HG03521 (cell line): ENCODE results near the gene SCAMP1.
"Not testable (repeated sequence)": the region's sequence is repeated elsewhere in the genome, so short reads cannot be mapped to it uniquely, and the experiment has no call there.

Experiments
- ATAC-seq: cut with Tn5 transposase; IDR thresholded peaks from one replicate; pipeline ENCODE4 v1.9.1; 2021; ENCODE audit warnings: mild to moderate bottlenecking, moderate library complexity; ENCODE audit not compliant: unreplicated experiment

SCAMP1 gene

GRCh38 chr5:78420548-78420947 lies 60.1 kb downstream of the SCAMP1 start:
- ATAC-seq: no peak

- no peak for ATAC-seq
Measured at GRCh38 chr5:78424665-78425064, 64.2 kb downstream of the SCAMP1 start.

DNA sequence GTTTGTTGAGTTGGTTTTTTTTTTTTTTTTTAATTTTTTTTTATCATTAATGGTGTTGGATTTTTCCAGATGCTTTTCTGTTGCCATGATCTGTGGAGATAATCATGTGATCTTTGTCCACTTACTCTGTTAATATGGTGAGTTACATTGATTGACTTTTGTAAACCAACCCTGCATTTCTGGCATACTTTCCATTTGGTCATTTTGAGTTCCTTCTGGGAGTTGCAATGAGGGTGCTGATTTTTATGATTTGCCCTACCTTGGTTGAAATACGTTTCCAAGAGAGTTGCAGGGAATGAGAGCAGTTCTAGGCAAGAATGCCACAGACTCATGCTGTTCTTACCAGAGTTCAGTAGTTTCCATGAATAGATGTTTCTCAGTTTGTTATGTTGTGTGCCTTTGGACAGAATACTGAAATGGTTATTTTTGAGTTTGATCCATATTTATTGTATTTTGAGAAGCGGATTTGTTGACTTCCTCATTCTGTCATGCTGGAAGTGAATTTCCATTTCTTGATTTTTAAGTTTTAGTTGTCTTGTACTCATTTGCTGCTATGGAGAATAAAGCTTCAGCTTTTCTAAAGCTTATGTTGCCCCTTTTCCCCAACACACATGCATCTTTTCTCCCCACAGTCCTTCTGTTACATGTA lies 69.0 kb downstream of the SCAMP1 start:
- no peak for ATAC-seq

GRCh38 chr5:78430866-78431265 lies 70.4 kb downstream of the SCAMP1 start:
- ATAC-seq: no peak

DNA sequence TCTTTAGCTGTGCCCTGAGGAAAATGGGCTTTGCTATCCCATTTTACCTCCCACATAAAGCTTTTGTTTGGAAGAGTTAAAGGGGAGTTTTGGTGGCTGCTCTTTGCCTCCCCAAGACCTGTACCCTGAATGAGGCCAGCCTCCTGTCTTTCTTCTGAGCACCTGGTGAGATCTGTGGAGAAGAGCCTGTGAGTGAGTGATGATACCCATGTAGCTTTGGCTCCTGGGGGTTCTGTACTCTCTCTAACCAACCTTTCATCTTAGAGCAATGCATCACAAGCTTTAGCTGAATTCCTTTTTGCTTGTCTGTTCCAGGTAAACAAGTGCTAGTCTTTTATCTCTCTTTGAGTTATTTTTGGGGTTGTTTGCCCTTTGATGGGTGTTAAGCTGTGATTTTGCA lies 73.6 kb downstream of the SCAMP1 start:
- ATAC-seq: no peak

DNA sequence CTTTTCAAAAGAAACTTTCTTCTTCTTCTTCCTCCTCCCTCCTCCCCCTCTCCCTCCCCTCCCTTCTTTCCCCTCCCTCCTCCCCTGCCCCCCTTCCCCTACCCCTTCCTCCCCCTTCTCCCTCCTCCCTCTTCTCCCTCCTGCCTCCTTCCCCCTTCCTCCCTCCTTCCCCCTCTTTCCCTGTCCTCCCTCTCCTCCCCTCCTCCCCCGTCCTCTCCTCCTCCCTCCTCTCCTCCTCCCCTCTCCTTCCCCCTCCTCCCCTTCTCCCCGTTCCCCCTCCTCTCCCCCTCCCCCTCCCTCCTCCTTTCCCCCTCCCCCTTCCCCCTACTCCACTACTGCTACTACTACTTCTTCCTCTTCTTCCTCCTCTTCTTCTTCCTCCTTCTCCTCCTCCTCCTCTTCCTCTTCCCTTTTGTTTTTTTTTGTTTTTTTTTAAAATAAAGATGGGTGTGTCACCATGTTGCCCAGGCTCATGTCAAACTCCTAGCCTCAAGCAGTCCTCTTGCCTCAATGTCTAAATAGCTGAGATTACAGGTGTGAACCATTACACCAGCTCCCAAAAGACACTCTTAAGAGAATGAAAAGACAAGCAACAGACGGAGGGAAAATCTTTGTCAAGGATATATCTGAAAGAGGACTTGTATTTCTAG lies 87.5 kb downstream of the SCAMP1 start:
- no peak for ATAC-seq

GRCh38 chr5:78449103-78449502 lies 88.7 kb downstream of the SCAMP1 start:
- no peak for ATAC-seq

GRCh38 chr5:78457507-78457906 lies 97.1 kb downstream of the SCAMP1 start:
- not testable (repeated sequence) for ATAC-seq

DNA sequence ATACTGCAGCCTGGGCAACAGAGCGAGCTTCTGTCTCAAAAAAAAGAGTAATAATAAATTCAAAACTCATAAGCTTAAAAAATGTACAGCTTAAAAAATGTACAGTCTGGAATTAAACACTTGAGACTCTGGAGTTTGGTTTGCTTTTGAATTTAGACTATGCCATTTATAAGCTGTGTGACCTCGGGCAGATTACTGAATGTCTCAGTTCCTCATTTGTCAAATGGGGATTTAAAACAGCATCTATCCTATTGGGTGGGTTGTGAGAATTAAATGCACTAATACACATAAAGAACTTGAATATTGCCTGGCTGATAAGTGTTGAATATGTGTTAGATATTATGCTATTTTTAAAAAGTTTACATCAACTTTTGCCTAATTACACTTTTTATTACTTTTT lies 98.4 kb downstream of the SCAMP1 start:
- no peak for ATAC-seq

- no peak for ATAC-seq
Measured at GRCh38 chr5:78467140-78467539, 106.7 kb downstream of the SCAMP1 start.

GRCh38 chr5:78467752-78468357 lies 107.4 kb downstream of the SCAMP1 start:
- no peak for ATAC-seq

DNA sequence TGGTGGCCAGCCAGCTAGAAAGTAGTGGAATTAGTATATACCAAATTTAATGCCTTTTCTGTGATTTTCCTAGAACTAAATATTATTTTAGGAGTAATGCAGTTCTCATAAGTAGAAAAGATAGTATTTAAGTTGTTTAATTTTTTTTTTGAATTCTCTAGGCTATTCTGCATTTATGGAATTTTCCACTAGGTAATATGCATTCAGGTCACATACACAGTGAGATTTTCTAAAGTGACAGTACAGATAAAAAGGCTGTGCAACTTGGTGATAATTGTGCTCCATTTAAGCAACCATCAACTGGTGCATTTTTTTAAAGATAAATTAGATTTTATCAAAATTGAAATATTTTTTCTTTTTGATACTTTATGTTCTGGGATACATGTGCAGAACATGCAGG lies 111.5 kb downstream of the SCAMP1 start:
- no peak for ATAC-seq

- no peak for ATAC-seq
Measured at GRCh38 chr5:78472469-78473106, 112.2 kb downstream of the SCAMP1 start.

- ATAC-seq: no peak
Measured at GRCh38 chr5:78473751-78474150, 113.3 kb downstream of the SCAMP1 start.

DNA sequence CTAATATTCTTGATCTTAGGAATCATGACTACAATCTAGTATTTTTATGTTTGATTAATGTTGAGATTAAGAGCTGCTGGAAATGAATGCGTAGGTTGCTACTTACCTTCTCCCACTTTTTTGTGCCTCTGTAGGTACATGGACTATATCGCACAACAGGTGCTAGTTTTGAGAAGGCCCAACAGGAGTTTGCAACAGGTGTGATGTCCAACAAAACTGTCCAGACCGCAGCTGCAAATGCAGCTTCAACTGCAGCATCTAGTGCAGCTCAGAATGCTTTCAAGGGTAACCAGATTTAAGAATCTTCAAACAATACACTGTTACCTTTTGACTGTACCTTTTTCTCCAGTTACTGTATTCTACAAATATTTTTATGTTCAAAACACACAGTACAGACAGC lies 115.0 kb downstream of the SCAMP1 start:
- ATAC-seq: no peak

DNA sequence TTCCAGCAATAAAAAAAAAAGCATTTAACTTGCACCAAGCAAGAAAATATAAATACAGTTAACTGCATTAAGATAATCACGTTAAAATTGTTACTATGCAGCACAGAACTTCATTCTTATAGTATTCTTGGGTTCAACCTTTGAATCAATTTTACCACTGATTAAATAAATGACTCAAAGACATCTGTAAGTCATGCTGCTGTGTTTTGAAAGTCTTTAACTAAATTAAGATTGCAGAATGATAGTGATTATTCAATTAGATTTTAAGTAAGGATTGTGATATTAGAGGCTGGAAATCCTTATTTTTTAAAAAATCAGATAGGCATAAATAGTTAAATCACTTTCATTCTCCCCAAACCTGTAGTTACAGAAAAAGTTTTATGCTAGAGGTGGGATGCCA lies 116.4 kb downstream of the SCAMP1 start:
- ATAC-seq: no peak

DNA sequence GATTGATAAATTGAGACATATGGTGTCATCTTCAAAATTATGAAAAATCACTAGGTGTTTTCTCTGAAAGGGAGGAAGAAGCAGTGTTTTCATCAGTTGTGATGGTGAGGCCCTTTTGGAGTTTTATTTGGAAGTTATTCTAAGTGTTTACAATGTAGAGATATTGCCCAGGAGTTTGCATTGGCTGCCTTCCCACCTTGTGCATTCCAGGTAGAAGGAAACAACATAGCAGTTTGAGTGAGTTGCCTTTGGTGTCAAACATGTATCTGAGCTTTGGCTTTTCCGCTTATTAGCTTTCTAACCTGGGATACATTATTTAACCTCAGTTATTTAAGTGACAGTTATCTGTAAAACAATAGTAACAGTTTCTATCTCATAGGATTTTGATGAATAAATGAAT lies 122.5 kb downstream of the SCAMP1 start:
- ATAC-seq: no peak

- no peak for ATAC-seq
Measured at GRCh38 chr5:78483809-78484521, 123.5 kb downstream of the SCAMP1 start.

DNA sequence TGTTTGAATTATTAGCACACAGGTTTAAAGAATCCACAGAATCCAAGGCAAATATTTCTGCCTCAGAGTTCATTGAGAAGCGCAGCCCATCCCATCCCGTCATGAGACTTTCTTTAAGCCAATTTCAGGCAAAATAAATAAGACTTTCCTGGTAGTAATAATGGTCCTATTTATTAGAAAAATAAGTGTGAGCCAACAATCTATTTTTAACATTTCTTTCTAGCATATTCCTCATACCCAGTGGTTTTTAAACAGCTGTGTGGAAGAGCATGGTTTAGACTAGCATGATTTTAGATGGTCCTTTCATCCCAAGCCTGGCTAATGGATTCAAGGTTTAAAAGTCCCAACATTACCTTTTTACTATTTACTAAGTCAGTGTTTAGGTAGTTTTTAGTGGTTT lies 125.8 kb downstream of the SCAMP1 start:
- ATAC-seq: no peak

DNA sequence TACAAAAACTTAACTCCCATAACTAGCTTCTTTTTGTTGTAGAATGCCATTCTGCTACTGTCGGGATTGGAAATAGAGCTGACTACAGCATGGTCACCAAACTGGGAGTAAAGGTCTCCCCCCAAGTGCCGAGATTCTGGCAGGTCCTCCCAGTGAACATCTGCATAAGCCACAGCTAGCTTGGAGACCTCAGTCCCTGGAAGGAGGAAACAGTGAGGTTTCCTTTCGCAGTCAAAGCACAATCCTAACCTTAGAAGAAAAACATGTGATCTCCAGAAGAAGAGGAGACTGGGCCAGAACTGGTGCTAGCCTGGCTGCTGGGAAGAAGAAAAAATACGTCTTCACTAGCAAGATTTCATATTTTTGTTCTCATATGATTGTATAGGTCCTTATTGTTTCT lies 127.4 kb downstream of the SCAMP1 start:
- ATAC-seq: no peak

DNA sequence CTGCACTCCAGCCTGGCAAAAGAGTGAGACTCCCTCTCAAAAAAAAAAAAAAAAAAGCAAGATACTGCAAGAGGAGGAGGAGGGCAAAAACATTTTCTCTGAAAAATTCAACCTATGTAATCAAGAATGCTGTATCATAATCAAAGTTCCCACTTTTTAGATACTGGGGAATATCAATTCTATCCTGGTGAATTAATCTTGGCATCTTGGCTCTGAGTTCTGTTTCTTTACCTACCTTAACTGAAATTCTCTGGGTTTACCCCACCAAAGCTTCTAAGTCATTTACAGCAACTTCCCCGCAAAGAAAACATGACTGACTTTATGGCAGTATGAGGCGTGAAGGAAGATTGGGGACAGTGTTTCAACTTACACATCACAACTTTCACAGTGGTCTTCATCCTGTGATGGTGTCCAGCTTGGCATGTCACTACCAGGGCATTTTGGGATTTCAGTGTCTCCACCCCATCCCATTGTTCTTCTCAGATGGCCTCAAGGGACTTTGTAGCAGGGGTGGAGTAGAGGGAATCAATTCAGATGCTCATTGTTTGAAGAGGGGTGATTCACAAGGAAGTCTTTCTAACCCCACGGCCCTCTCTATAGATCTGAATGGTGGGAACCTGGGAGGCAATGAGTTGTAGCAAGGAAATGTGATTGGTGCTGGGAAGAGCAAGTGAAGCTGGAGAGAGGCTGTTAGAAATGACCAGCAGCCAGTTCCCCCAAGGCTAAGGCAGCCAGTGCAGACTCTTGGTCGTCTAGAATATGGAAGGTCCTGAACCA lies 130.5 kb downstream of the SCAMP1 start:
- ATAC-seq: no peak
